C4-2B (cell line): Measurements from ENCODE around the gene CD86.

Experiments used
- CTCF ChIP-seq: fragments of 450-650 bp; conservative IDR thresholded peaks from 2 replicates; pipeline ENCODE4 v1.5.1; 2017; ENCODE audit warnings: mild to moderate bottlenecking
- ZFX ChIP-seq: fragments of 450-650 bp; IDR thresholded peaks from 2 replicates; pipeline ENCODE4 v1.6.1; 2017

GRCh38 chr3:122057671-122058070 is 2.5 kb downstream of the CD86 start:
- TF ChIP-seq CTCF: no peak
- TF ChIP-seq ZFX: no peak
